IPS-NIHi11 (cell line): ENCODE measurements around the gene ARHGAP15.
"Not testable (repeated sequence)": the region's sequence is repeated elsewhere in the genome, so short reads cannot be mapped to it uniquely, and the experiment has no call there.

Experiments
- DNase-seq: peaks from one replicate; pipeline ENCODE4 v3.0.0; 2012; ENCODE audit warnings: mixed read lengths, low spot score

The ARHGAP15 gene

DNA sequence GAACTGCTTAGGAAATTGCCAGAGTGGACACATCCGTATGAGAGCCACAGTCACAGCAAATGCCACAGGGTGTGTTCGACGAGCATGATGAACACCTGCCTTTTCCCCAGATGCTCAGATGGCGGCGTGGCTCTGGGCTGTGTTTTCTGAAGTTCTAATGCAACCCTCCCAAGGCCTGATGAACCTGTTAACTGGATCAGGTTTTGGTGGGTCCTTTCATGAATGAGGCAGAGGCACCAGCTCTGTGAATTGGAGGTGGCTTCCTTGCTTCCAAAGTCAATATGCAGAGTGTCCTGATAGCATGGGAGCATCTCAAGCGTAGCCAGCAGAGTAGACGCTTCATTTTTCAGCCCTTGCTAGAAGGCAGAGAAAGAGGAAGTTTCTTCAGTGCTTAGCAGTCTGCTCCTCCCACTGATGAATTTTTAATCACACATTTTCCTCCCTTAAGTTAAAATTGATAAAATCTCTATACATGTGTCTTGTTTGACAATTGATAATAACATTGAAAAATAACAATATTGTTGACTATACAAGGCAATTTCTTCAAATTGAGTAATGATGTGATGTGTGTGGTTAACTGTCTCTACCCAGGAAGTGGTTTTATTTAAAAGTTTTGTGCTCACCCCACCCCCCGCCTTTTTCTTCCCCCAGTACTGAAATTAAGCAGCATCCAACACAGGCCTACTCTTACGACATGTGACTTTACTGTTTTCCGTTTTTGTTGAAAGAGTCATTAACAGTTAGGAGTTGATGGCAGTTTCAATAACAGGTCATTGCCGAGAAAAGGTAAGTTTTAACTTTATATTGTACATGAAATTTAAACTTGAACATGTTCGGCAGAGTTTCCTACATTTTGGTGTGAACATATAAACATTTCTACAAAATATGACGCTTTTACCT is at the start of gene ARHGAP15:
TSS of gene ARHGAP15 (plus strand) at position 739 of the 900 bp plus-strand sequence.
- no peak for DNase-seq

- no peak for DNase-seq
Measured at GRCh38 chr2:143081616-143082015, 47.6 kb upstream of the ARHGAP15 start.

GRCh38 chr2:143083636-143084035 is 45.6 kb upstream of the ARHGAP15 start:
- no peak for DNase-seq

DNA sequence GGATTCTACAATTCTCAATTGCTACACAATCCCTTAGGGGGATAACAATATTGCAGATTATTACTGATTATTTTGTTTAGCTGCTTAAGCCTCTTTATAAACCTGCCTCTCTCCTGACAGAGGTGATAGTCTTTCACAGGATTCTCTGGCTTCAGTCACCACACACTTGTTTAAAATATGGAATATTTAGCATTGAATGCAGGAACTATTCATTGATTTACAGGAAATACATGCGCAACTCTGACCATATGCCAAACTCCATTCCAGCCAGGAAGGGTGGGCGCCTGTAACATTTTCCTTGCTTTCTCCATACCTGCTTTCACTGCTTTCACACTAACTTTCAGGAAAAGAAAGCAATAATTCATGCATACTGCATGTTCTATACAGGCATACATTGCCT is 44.8 kb upstream of the ARHGAP15 start:
- DNase-seq: no peak

DNA sequence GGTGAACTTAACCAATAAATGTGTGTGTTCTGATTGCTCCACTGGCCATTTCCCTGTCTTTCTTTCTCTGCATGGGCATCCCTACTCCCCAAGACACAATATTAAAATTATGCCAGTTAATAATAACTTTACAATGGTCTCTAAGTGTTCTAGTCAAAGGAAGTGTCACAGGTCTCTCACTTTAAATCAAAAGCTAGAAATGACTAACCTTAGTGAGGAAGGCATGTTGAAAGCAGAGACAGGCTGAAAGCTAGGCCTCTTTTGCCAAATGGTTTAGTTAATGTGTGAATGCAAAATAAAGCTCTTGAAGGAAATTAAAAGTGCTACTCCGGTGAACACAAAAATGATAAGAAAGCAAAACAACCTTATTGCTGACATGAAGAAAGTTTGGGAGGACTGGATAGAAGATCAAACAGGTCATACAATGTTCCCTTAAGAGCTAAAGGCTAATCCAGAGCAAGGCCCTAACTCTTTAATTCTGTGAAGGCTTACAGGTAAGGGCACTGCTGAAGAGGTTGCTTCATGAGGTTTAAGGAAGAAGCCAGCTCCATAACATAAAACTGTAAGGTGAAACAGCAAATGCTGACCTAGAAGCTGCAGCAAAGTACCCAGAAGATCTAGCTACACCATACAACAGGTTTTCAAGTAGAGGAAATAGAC is 44.0 kb upstream of the ARHGAP15 start:
- DNase-seq: no peak

- no peak for DNase-seq
Measured at GRCh38 chr2:143087033-143087432, 42.2 kb upstream of the ARHGAP15 start.

- DNase-seq: no peak
Measured at GRCh38 chr2:143088388-143088787, 40.8 kb upstream of the ARHGAP15 start.

DNA sequence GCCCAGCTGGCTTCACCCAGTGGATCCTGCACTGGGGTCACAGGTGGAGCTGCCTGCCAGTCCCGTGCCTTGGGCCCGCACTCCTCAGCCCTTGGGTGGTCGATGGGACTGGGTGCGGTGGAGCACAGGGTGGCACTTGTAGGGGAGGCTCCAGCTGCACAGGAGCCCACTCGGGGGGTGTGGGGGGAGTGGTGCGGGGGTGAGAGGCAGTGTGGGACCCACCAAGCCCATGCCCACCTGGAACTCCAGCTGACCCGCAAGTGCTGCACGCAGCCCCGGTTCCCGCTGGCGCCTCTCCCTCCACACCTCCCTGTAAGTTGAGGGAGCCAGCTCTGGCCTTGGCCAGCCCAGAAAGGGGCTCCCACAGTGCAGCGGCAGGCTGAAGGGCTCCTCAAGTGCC is 39.7 kb upstream of the ARHGAP15 start:
- not testable (repeated sequence) for DNase-seq

DNA sequence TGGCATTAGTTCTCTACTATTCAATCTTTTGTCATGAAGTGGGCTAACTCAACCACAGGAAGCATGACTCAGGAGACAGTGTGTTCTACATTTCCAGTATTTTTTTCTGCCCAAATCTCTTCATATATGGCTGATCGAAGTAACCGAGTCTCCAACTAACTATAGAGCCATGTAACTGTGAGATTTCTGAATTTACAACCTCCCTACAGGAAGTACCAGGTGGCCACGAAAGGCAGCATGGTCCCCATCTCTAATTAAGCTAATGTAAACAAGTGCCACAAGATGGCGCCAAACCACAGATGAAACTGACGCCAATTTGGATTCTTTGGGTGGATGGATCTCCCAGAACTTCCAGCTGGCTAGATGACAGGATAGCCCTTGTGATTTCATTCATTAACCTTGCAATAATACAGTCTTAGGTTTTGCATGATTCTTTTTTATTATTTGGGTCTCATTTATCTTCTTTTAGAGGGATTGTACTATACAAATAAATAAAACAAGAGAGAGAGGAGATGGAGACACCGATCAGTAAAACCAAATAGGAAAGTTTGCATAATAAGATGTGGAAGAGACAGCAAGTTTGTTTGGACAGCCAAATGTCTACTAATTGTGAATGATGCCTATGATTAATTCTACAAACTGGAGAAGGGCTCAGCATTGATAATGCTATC is 18.3 kb upstream of the ARHGAP15 start:
- peak; percentile 71 for DNase-seq

- DNase-seq: no peak
Measured at GRCh38 chr2:143117225-143117624, 12.0 kb upstream of the ARHGAP15 start.

GRCh38 chr2:143121079-143121478 is 8.1 kb upstream of the ARHGAP15 start:
- no peak for DNase-seq

DNA sequence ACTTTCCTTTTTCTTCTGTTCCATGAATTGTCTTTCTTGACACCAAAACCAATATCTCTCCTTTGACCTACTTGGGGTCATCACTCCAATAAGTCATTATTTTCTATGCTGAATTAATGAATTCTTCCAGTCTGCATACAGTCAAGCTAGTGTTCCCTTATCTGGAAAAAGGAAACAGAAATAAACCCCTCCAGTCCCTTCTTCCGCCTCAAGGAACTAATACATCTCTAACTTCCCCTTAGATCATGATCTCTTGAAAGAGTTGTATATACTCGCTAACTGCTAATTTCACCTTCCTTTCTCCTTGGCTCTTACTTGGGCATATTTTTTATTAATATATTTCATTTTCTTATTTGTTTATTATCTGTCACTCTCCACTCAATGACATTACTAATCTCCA is 7.3 kb upstream of the ARHGAP15 start:
- no peak for DNase-seq

- DNase-seq: no peak
Measured at GRCh38 chr2:143123911-143124310, 5.3 kb upstream of the ARHGAP15 start.

- no peak for DNase-seq
Measured at GRCh38 chr2:143124445-143124844, 4.8 kb upstream of the ARHGAP15 start.

GRCh38 chr2:143125717-143126116 is 3.5 kb upstream of the ARHGAP15 start:
- no peak for DNase-seq

DNA sequence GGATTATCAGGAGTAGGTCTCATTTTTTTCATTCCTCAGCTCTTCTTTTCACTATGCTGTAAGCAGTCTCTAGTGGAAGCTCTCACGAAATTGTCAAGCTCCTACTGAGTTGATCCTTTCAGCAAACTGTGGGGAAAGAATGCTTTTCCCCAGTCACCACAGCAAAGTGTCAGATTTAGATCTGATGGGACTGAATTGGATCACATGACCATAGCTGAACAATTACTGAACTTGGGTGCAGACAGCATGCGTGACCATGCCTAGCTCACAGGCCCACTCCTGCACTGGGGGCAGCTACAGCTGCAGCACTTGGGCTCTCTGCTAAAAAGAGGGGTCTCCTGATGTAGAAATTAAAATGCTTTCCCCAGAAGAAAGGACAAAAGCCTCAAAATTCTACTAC is 3.1 kb downstream of the ARHGAP15 start:
- DNase-seq: no peak

DNA sequence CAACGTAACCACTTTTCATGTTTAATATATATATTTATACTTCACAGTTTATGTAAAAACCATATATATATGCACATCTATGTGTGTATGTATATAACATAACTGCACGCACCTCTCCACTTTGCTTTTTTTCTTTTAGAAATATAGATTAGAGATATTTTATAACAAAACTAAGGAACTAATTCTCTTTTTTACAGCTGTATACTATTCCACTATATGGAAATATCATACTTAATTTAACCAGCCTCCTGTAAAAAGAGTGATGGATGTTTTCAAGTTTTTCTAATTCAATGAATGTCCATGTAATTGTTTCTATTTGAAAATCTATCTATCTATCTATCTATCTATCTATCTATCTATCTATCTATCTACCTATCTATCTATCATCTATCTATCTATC is 4.6 kb downstream of the ARHGAP15 start:
- DNase-seq: no peak

DNA sequence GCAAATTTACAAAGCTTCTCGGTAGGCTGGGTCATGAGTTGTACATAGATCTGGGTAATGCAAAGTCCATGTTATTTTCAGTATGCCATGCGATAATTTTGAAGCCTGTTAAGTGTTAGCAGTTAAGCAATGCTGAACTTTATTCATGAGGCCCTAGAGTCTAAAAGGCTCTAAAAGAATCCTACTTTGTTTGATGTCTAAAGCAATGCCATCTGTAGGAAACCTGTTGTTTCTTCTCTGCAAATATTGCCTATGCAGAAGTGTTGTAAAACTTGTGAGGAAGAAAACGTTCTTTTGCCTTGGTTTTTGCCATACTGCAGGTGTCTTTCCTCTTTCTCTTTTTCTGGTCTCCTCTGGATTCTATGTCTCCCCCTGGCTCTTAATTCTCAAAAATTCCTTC is 9.1 kb downstream of the ARHGAP15 start:
- DNase-seq: no peak

DNA sequence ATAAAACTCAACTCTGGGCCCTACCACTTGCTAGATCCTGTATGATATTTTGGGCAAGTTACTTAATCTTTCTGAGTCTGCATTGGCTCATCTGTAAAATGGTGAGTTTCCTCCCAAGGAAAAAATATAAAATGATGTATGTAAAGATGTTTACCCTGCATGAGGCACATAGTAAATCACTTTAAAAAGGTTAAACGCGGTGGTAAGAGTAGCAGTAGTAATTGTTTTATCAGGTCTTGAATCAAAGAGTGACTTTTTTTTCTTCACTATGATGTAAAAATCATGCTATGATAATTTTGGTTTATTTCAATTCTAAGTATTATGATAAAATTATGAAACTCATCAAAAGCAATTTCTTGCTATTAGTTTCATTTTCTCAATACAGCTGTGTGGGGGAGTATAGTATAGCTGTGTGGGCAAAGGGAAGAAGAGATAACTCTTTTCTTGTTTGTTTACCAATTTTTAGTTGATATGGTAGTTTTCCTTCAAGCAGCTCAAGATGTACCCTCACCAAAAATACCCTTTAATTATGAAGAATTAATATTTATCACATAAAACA is 10.7 kb downstream of the ARHGAP15 start:
- DNase-seq: no peak

- no peak for DNase-seq
Measured at GRCh38 chr2:143140864-143141661, 11.8 kb downstream of the ARHGAP15 start.

- DNase-seq: no peak
Measured at GRCh38 chr2:143142598-143142997, 13.4 kb downstream of the ARHGAP15 start.
